Smooth muscle cell (in vitro differentiated cells): ENCODE data around the gene MTHFS. TPM values are rescaled to one million over a fixed set of nuclear protein-coding genes. Genes with fewer than 3 reads are reported as not detected.

ENCODE experiments used
- DNase-seq: peaks from one replicate; lab custom pipeline; 2025; ENCODE audit not compliant: unreplicated experiment; lab: John Stamatoyannopoulos, UW
- H2AFZ ChIP-seq: fragments of 200-600 bp; sonication (generic); 2 replicates; pipeline ENCODE4 v1.6.0; 2016; ENCODE audit warnings: antibody characterized with exemption, low read depth, mild to moderate bottlenecking
- H3F3A ChIP-seq: fragments of 200-600 bp; sonication (generic); 2 replicates; pipeline ENCODE4 v1.6.0; 2017; ENCODE audit warnings: antibody characterized with exemption, low read depth
- H3K27ac ChIP-seq: fragments of 200-600 bp; sonication (generic); 2 replicates; pipeline ENCODE4 v1.5.1; 2016; ENCODE audit warnings: low read depth, mild to moderate bottlenecking
- H3K27me3 ChIP-seq: fragments of 200-600 bp; sonication (generic); 2 replicates; pipeline ENCODE4 v1.6.1; 2016; ENCODE audit warnings: low read depth, mild to moderate bottlenecking
- H3K36me3 ChIP-seq: fragments of 200-600 bp; sonication (generic); 2 replicates; pipeline ENCODE4 v1.5.1; 2016; ENCODE audit warnings: low read depth
- H3K4me1 ChIP-seq: fragments of 200-600 bp; sonication (generic); 2 replicates; pipeline ENCODE4 v1.5.1; 2016; ENCODE audit warnings: low read depth
- H3K4me2 ChIP-seq: fragments of 200-600 bp; sonication (generic); 2 replicates; pipeline ENCODE4 v1.6.0; 2016; ENCODE audit warnings: mild to moderate bottlenecking
- H3K4me3 ChIP-seq: fragments of 200-600 bp; sonication (generic); 2 replicates; pipeline ENCODE4 v1.5.1; 2016; ENCODE audit warnings: mild to moderate bottlenecking
- H3K79me2 ChIP-seq: fragments of 200-600 bp; sonication (generic); 2 replicates; pipeline ENCODE4 v1.6.0; 2016; ENCODE audit warnings: low read depth, mild to moderate bottlenecking
- H3K9ac ChIP-seq: fragments of 200-600 bp; sonication (generic); 2 replicates; pipeline ENCODE4 v1.6.0; 2016; ENCODE audit warnings: low read depth
- H3K9me3 ChIP-seq: fragments of 200-600 bp; sonication (generic); replicated peaks from 2 replicates; pipeline ENCODE4 v1.5.1; 2016; ENCODE audit warnings: low read depth
- H4K20me1 ChIP-seq: fragments of 200-600 bp; sonication (generic); 2 replicates; pipeline ENCODE4 v1.6.0; 2016; ENCODE audit warnings: low read depth
- WGBS: methylation state at CpG from one replicate; pipeline ENCODE4 v1.1.7; 2016; ENCODE audit warnings: low lambda C conversion rate; 5-methylcytosine and 5-hydroxymethylcytosine counted together
- polyA plus RNA-seq: library from polyadenylated mRNA; unstranded; fragments of >200 nt; fragmentation: Nextera tagmentation; extraction: Ambion mirVana; gene quantifications from 2 replicates; pipeline ENCODE4 v1.2.1, GENCODE V29; 2016
- total RNA-seq: library from RNA; depleted of rRNA; stranded (reverse); fragments of >200 nt; gene quantifications from 2 replicates; pipeline ENCODE4 v1.2.3, GENCODE V29; 2014
- TF ChIP-seq, protein P1 (sequence below): fragments of 200-600 bp; sonication (generic); IDR thresholded peaks from 2 replicates; pipeline ENCODE4 v1.5.1; 2017; ENCODE audit warnings: borderline replicate concordance, mild to moderate bottlenecking, antibody characterized with exemption; ENCODE audit not compliant: insufficient read depth, poor library complexity, severe bottlenecking

MTHFS gene
- total and polyA plus RNA-seq, 2 experiments from 2014 or later = 46.7 to 64.8 TPM

- no peaks in the 10 kb centered on the region for H4K20me1 ChIP-seq
- H3K79me2 ChIP-seq = peaks cover 30% of the 10 kb centered on the region
- H3K27ac ChIP-seq = no peak overlapping the region
- WGBS = 99% methylated on average over 2 of the region's 2 CpGs
- no peak overlapping the region for H2AFZ ChIP-seq
- DNase-seq = no peak
- H3K9me3 ChIP-seq = no peaks in the 10 kb centered on the region
- H3K36me3 ChIP-seq = peaks cover 15% of the 10 kb centered on the region
- no peak overlapping the region for H3K4me3 ChIP-seq
- no peak overlapping the region for H3K4me2 ChIP-seq
- H3F3A ChIP-seq = no peaks in the 10 kb centered on the region
- TF ChIP-seq, protein P1, sequence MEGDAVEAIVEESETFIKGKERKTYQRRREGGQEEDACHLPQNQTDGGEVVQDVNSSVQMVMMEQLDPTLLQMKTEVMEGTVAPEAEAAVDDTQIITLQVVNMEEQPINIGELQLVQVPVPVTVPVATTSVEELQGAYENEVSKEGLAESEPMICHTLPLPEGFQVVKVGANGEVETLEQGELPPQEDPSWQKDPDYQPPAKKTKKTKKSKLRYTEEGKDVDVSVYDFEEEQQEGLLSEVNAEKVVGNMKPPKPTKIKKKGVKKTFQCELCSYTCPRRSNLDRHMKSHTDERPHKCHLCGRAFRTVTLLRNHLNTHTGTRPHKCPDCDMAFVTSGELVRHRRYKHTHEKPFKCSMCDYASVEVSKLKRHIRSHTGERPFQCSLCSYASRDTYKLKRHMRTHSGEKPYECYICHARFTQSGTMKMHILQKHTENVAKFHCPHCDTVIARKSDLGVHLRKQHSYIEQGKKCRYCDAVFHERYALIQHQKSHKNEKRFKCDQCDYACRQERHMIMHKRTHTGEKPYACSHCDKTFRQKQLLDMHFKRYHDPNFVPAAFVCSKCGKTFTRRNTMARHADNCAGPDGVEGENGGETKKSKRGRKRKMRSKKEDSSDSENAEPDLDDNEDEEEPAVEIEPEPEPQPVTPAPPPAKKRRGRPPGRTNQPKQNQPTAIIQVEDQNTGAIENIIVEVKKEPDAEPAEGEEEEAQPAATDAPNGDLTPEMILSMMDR = no peak
- H3K4me1 ChIP-seq = no peaks in the 10 kb centered on the region
- H3K27me3 ChIP-seq = no peaks in the 10 kb centered on the region
- H3K9ac ChIP-seq = no peak overlapping the region
Measured at GRCh38 chr15:79884204-79884596, 12.6 kb downstream of the MTHFS start.

DNA sequence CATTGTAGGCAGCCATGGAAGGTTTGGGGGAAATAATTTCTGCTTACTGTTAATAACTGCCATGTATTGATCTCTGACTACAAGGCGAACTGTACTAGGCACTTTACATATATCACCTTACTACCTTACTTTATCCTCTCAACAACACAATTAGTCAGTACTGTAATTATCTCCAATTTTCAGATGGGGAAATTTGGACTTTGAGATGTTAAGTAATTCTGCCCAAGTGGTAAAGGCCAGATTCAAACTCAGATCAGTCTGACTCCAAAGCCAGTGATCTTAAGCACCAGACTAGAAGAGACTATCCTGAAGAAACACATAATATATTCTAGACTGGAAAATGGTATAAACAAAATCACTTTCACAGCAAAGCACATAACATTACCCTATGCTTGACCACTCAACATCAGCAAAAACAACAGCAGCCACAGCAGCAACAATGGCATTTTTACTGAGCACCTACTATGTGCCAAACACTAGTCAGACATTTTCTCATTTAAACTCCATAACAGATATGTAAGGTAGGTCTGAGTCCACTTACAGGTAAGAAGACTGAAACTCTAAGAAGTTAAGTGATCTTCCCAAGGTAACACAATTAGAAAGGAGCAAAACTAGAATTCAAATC is 13.1 kb downstream of the MTHFS start:
- H3K4me2 ChIP-seq = no peak overlapping the region
- H3K36me3 ChIP-seq = peaks cover 15% of the 10 kb centered on the region
- no peaks in the 10 kb centered on the region for H4K20me1 ChIP-seq
- 94% methylated on average over 1 of the region's 1 CpG for WGBS
- no peak for DNase-seq
- H2AFZ ChIP-seq = no peak overlapping the region
- no peak overlapping the region for H3K9ac ChIP-seq
- H3K27ac ChIP-seq = no peak overlapping the region
- TF ChIP-seq, protein P1 = no peak
- no peaks in the 10 kb centered on the region for H3K4me1 ChIP-seq
- no peaks in the 10 kb centered on the region for H3K9me3 ChIP-seq
- H3K79me2 ChIP-seq = peaks cover 30% of the 10 kb centered on the region
- no peaks in the 10 kb centered on the region for H3F3A ChIP-seq
- H3K27me3 ChIP-seq = no peaks in the 10 kb centered on the region
- H3K4me3 ChIP-seq = no peak overlapping the region

- TF ChIP-seq, protein P1 = no peak
- no peaks in the 10 kb centered on the region for H3K27me3 ChIP-seq
- no peaks in the 10 kb centered on the region for H3K4me1 ChIP-seq
- H3K4me2 ChIP-seq = peak overlapping the region; percentile 17
- peaks cover 47% of the 10 kb centered on the region for H3K79me2 ChIP-seq
- peaks cover 31% of the 10 kb centered on the region for H3K36me3 ChIP-seq
- H3F3A ChIP-seq = no peaks in the 10 kb centered on the region
- H3K4me3 ChIP-seq = no peak overlapping the region
- H3K9ac ChIP-seq = no peak overlapping the region
- H3K9me3 ChIP-seq = peaks cover 13% of the 10 kb centered on the region
- no peaks in the 10 kb centered on the region for H4K20me1 ChIP-seq
- WGBS = 87% methylated on average over 3 of the region's 3 CpGs
- peak overlapping the region; percentile 55 for H3K27ac ChIP-seq
- no peak for DNase-seq
- H2AFZ ChIP-seq = no peak overlapping the region
Measured at GRCh38 chr15:79881668-79882067, 15.1 kb downstream of the MTHFS start.

- Histone ChIP-seq H3K36me3 (peaks cover 33% of the 10 kb centered on the region), H3K4me1 (no peaks in the 10 kb centered on the region), H3F3A (no peaks in the 10 kb centered on the region), H3K27ac (peak overlapping the region; percentile 55), H3K79me2 (peaks cover 49% of the 10 kb centered on the region), H2AFZ (no peak overlapping the region), H3K9me3 (peaks cover 15% of the 10 kb centered on the region), H3K4me2 (peak overlapping the region; percentile 17), H3K4me3 (no peak overlapping the region), H3K9ac (no peak overlapping the region), H3K27me3 (no peaks in the 10 kb centered on the region), H4K20me1 (no peaks in the 10 kb centered on the region)
- no peak for DNase-seq
- TF ChIP-seq, protein P1 = no peak
- 47% methylated on average over 2 of the region's 2 CpGs for WGBS
Measured at GRCh38 chr15:79881254-79881653, 15.6 kb downstream of the MTHFS start.
